Superior temporal gyrus (tissue), 1 donor: ENCODE data around the gene DIPK1A.

Source experiments
- DNase-seq: peaks from one replicate; pipeline ENCODE4 v3.0.0-alpha.2; 2016; ENCODE audit errors: extremely low spot score

Gene DIPK1A

GRCh38 chr1:92953491-92953890 is 7.8 kb downstream of the DIPK1A start:
- no peak for DNase-seq

- DNase-seq = no peak
Observed at GRCh38 chr1:92952714-92953113, 8.5 kb downstream of the DIPK1A start.

DNA sequence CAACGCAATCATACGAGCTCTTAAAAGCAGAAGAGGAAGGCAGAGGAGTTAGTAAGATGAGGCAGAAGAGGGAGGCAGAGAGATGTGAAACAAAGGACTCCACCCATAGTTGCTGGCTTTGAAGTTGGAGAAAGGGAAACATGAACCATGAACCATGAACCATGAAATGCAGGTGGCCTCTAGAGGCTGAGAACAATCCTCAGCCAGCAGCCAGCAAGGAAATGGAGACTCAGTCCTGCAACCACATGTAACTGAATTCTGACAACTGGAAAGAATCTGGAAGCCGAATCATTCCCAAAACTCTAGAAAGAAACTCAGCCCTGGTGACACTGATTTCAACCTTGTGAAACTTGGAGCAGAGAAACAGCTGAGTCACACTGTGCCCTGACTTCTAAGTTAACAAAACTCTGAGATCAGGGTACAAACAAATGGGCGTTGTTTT is 10.1 kb downstream of the DIPK1A start:
- DNase-seq = peak; percentile 49

- peak; percentile 71 for DNase-seq
Observed at GRCh38 chr1:92949937-92950817, 11.1 kb downstream of the DIPK1A start.

DNA sequence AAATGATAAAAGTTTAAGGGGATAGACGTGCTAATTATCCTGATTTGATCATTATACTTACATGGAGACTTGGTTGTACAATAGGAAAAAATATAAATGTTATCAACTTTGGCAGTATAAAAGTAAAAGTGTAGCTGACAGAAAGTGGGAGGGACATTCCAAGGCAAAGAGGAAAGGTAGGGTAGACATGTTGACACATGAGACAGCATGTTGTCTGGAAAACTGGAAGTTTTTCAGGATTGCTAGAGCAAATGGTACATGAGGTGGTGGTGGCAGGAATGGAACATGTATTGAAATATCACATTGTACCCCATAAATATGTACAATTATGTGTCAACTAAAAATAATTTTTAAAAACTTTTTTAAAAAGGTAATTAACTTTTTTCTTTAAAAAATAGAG is 13.2 kb downstream of the DIPK1A start:
- DNase-seq = no peak

GRCh38 chr1:92945748-92946270 is 15.5 kb downstream of the DIPK1A start:
- peak; percentile 82 for DNase-seq

DNA sequence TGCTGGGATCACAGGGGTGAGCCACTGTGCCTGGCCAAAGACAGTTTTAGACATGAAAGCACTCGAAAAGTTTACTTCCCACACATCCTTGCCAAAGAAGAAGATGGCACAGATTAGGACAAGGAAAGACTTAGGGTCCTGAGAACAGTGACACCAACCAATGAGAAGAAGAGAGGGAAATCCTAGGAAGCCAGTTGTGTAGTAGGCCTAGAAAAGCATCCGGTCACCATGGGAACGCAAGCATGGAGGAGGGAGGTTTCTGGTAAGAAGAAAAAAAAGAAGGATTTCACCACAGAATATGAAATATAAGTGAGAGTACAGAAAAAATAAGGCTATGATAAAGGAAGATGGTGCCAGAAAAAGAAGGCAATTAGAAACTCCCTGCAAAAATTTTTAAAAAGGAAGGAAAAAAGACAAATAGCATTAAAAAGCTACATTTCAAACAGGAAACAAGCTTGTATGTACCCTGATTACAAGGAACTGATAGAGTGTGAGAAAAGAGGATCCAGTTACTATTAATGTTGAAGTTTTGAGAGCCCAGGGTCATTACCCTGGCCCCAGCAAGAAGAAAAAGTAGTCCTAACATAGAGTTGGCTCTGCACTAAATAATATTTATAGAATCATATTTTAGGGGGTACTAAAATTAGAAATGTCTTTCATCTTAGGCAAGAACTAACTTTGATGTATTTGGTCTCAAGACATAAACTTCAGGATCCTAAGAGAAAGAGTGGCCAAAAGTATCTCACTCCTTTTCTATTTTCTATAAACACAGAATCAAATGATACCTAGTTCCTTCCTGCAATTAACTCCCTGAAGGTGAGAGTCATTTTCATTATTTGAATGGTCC is 16.1 kb downstream of the DIPK1A start:
- DNase-seq = peak; percentile 80

DNA sequence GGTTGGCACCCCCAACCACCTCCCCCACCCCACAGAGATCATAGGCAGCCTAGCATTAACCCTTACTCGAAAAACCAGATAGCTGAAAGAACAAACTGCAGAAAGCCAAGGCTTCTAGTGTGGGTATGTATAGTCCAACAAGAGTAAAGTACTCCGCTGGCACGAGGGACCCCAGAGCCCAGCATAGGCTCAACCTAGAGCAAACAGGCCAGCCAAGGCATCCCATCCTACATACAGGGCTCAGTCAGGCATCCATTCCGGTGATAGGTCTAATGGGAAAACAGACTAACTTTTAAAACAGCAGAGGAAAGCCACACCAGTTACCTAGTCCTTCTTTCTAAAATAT is 17.8 kb downstream of the DIPK1A start:
- DNase-seq = no peak

GRCh38 chr1:92940541-92940940 is 20.7 kb downstream of the DIPK1A start:
- DNase-seq = no peak

- no peak for DNase-seq
Observed at GRCh38 chr1:92937731-92938130, 23.5 kb downstream of the DIPK1A start.

DNA sequence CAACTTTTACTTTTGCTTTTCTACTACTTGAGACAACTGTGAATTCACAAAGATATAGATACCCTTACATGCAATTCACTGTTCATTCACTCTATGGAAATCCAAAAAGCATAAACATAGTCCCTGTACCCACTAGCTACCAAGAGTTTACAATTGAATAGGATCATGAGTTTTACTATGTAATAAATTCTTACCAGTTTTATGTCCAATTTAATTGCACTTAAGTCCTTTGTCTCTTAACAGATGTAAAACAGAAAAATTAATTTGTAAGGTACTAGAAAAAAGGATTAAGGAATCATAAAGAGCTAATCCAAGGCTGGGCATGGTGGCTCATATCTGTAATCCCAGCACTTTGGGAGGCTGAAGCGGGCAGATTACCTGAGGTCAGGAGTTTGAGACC is 24.4 kb downstream of the DIPK1A start:
- no peak for DNase-seq

- peak; percentile 89 for DNase-seq
Observed at GRCh38 chr1:92934395-92935378, 26.6 kb downstream of the DIPK1A start.

GRCh38 chr1:92933459-92933858 is 27.8 kb downstream of the DIPK1A start:
- DNase-seq = no peak

- DNase-seq = no peak
Observed at GRCh38 chr1:92931691-92932090, 29.6 kb downstream of the DIPK1A start.

DNA sequence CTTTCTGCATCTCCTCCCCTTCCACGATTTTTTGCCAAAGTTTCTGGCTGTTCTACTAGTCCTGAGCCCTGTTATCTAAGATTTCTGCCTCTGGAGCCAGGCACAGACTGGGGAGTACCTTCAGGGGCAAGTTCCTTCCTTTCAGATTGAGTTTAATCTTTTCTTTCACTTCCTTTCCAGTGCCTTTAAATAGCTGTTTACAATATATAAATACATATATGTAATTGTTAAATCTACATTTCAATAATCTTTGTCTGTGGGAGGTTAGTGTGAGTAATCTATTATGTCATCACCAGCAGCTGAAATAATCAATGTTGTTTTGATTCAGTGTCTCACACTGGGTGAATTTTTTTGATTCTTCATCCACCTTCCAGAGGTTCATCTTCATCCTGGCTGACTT is 31.8 kb downstream of the DIPK1A start:
- no peak for DNase-seq

GRCh38 chr1:92927870-92928269 is 33.4 kb downstream of the DIPK1A start:
- DNase-seq = no peak

- no peak for DNase-seq
Observed at GRCh38 chr1:92926873-92927272, 34.4 kb downstream of the DIPK1A start.

GRCh38 chr1:92924501-92924900 is 36.8 kb downstream of the DIPK1A start:
- DNase-seq = no peak

GRCh38 chr1:92923664-92924063 is 37.6 kb downstream of the DIPK1A start:
- no peak for DNase-seq

GRCh38 chr1:92922356-92923035 is 38.8 kb downstream of the DIPK1A start:
- DNase-seq = no peak
